ENCODE data around the gene SANBR. TPM values are rescaled to one million over a fixed set of nuclear protein-coding genes. Genes with fewer than 3 reads are reported as not detected.

The SANBR gene
- total and polyA plus RNA-seq, 2 donors (not counting 3 experiments of a cell fraction or from before 2014, with no cell fraction given), result 5.7 to 22.9 TPM

DNA sequence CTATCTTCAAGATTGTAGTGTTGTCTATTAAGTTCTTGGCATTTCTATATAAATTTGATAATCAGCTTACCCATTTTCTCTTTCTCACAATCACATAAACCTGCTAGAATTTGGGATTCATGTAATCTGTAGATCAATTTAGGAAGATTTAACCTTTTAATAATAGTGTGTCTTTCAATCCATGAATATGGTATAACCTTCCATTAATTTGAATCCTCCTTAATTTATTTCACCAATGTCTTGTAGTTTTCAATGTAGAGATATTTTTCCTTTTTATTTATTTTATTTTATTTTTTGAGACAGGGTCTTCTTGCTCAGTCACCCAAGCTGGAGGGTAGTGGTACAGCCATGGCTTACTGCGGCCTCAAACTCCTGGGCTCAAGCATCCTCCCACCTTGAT is 20.2 kb downstream of the SANBR start:
- no peaks in the 10 kb centered on the region for H4K20me1 ChIP-seq (replicated peaks; ENCODE audit: control insufficient read depth, extremely low read depth, insufficient read depth, low read length)
- TF ChIP-seq POLR2A (IDR thresholded peaks at IDR 0.05; ENCODE audit: low read depth, low read length), result no peak
- TF ChIP-seq JUN (IDR thresholded peaks at IDR 0.05; ENCODE audit: borderline replicate concordance, insufficient read depth, insufficient read length, low read depth), result no peak
- TF ChIP-seq MAX (IDR thresholded peaks at IDR 0.05; ENCODE audit: insufficient read depth, insufficient read length), result no peak
- no peak for TF ChIP-seq MYC (IDR thresholded peaks at IDR 0.05; ENCODE audit: low read depth, low read length)
- TF ChIP-seq EZH2 (IDR thresholded peaks at IDR 0.05; ENCODE audit: borderline replicate concordance, low read depth, low read length, severe bottlenecking), result no peak
- TF ChIP-seq FOS (IDR thresholded peaks at IDR 0.05; ENCODE audit: borderline replicate concordance, insufficient read depth, low read length), result no peak
- TF ChIP-seq, protein P1, sequence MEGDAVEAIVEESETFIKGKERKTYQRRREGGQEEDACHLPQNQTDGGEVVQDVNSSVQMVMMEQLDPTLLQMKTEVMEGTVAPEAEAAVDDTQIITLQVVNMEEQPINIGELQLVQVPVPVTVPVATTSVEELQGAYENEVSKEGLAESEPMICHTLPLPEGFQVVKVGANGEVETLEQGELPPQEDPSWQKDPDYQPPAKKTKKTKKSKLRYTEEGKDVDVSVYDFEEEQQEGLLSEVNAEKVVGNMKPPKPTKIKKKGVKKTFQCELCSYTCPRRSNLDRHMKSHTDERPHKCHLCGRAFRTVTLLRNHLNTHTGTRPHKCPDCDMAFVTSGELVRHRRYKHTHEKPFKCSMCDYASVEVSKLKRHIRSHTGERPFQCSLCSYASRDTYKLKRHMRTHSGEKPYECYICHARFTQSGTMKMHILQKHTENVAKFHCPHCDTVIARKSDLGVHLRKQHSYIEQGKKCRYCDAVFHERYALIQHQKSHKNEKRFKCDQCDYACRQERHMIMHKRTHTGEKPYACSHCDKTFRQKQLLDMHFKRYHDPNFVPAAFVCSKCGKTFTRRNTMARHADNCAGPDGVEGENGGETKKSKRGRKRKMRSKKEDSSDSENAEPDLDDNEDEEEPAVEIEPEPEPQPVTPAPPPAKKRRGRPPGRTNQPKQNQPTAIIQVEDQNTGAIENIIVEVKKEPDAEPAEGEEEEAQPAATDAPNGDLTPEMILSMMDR (IDR thresholded peaks at IDR 0.05; ENCODE audit: extremely low read depth in 1 of 2, insufficient read depth in 1 of 2, low read depth in 1 of 2, low read length in 2 of 2), result no peak
- no peak for TF ChIP-seq GATA2 (IDR thresholded peaks at IDR 0.05; ENCODE audit: insufficient read depth, insufficient read length, low read depth, low read length)
- TF ChIP-seq POLR2AphosphoS5 (IDR thresholded peaks at IDR 0.05; ENCODE audit: insufficient read depth, low read depth, low read length), result no peak
- H2AFZ ChIP-seq (ENCODE audit: low read depth, low read length), result no peak overlapping the region
- no peaks in the 10 kb centered on the region for H3K9me1 ChIP-seq (replicated peaks; ENCODE audit: control insufficient read depth, extremely low read depth, insufficient read depth, low read length)
- FAIRE-seq (no peak), DNase-seq (ENCODE audit: low read depth, low spot score) (no peak)
- dilution Hi-C loops (cut with MboI; ENCODE audit: extremely low pct_ligation_motif_present, low sequenced_read_pairs) (no loop called here), intact Hi-C loops (cut with micrococcal nuclease) (no loop called here)
- BruUV-seq (replicated peaks), result no TSS peak
- no peak overlapping the region for H3K4me2 ChIP-seq (ENCODE audit: insufficient read depth, low read length)
- no peaks in the 10 kb centered on the region for H3K4me1 ChIP-seq (ENCODE audit: control insufficient read depth, extremely low read depth, insufficient read depth, low read length)
- no peak overlapping the region for H3K4me3 ChIP-seq (replicated peaks in 1 of 3; ENCODE audit: insufficient read depth in 1 of 3, low read depth in 1 of 3, low read length in 3 of 3)
- CTCF ChIA-PET, result interaction anchor here (2.1 kb wide), 1 partner anchor 9 kb away, joined by 7 read pairs; no protein-coding TSS in a partner anchor
- POLR2A ChIA-PET, result no interaction called here
- H3K36me3 ChIP-seq (ENCODE audit: control insufficient read depth in 2 of 2, extremely low read depth in 1 of 2, insufficient read depth in 2 of 2, low read length in 2 of 2), result peaks cover under 1 to 2% of the 10 kb centered on the region in 2 experiments
- H3K27me3 ChIP-seq (ENCODE audit: control insufficient read depth in 2 of 2, insufficient read depth in 2 of 2, low read length in 2 of 2), result no peaks in the 10 kb centered on the region
- H3K9me3 ChIP-seq (replicated peaks; ENCODE audit: control insufficient read depth, insufficient read depth, low read length), result no peaks in the 10 kb centered on the region
- no peak overlapping the region for H3K27ac ChIP-seq (ENCODE audit: insufficient read depth, low read depth, low read length)
- H3K79me2 ChIP-seq (ENCODE audit: control insufficient read depth, insufficient read depth, low read length), result no peaks in the 10 kb centered on the region
- H3K9ac ChIP-seq (replicated peaks; ENCODE audit: extremely low read depth, insufficient read depth, low read length), result no peak overlapping the region

Measured in endothelial cell of umbilical vein (primary cell).